Kidney (tissue), 14 donors: ENCODE measurements around the gene PLA2G2D. TPM values are rescaled to one million over a fixed set of nuclear protein-coding genes. Genes with fewer than 3 reads are reported as not detected.

Experiments used
- DNase-seq, 5 donors: peaks; one replicate each; pipeline ENCODE4 v3.0.0-alpha.2; 2013 to 2020
- FAIRE-seq: peaks from 2 replicates; lab custom pipeline; 2012; peaks lifted over from hg19 to GRCh38; lab: Jason Lieb, UNC
- H3K27ac ChIP-seq, 2 donors: one replicate each; pipeline ENCODE4 v1.7.0; 2013; ENCODE audit warnings: low read depth in 2 of 2, low read length in 2 of 2, inconsistent platforms in 1 of 2
- H3K27me3 ChIP-seq: one replicate; pipeline ENCODE4 v1.7.1; 2013; ENCODE audit warnings: low read length, inconsistent platforms; ENCODE audit not compliant: control insufficient read depth, insufficient read depth
- H3K36me3 ChIP-seq, 3 donors: one replicate each; pipeline versions ENCODE4 v1.7.0 to v1.7.1; 2013; ENCODE audit warnings: low read length in 3 of 3, control low read depth in 1 of 3, inconsistent platforms in 1 of 3; ENCODE audit not compliant: insufficient read depth in 3 of 3, control insufficient read depth in 2 of 3
- H3K4me1 ChIP-seq, 3 donors: one replicate each; pipeline versions ENCODE4 v1.7.0 to v1.7.1; 2013; ENCODE audit warnings: low read length in 3 of 3, inconsistent platforms in 1 of 3, low read depth in 1 of 3; ENCODE audit not compliant: control insufficient read depth in 2 of 3, insufficient read depth in 2 of 3
- H3K4me3 ChIP-seq, 3 donors: one replicate each; pipeline versions ENCODE4 v1.7.0 to v1.8.1; 2013; ENCODE audit warnings: low read length in 3 of 3, control low read depth in 1 of 3, inconsistent platforms in 1 of 3
- H3K9ac ChIP-seq, 3 donors: one replicate each; pipeline versions ENCODE4 v1.7.0 to v1.7.1; 2013; ENCODE audit warnings: low read length in 3 of 3, control low read depth in 1 of 3, inconsistent platforms in 1 of 3
- H3K9me3 ChIP-seq, 3 donors: one replicate each; pipeline versions ENCODE4 v1.7.0 to v1.7.1; 2013; ENCODE audit warnings: low read length in 3 of 3, control low read depth in 1 of 3, inconsistent platforms in 1 of 3; ENCODE audit not compliant: control insufficient read depth in 2 of 3, insufficient read depth in 1 of 3
- intact Hi-C: fragments of 100-400 bp; cut with DNase I; formaldehyde crosslinking; loops from one replicate; pipeline ENCODE4 v1.11.1; 2022
- polyA plus RNA-seq: library from polyadenylated mRNA; stranded (reverse); fragments of 350-450 nt; fragmentation: Illumina TruSeq; extraction: RNeasy Lipid Tissue Mini Kit (QIAGEN cat#74804); gene quantifications from one replicate; pipeline ENCODE4 v1.2.3, GENCODE V29; 2014; ENCODE audit warnings: low read depth, low replicate concordance; ENCODE audit not compliant: insufficient read depth
- total RNA-seq: library from RNA; stranded (reverse); fragmentation: NEBNext Ultra II Directional; extraction: Animal tissue kit (Norgen Biotek cat#: 25700); gene quantifications from one replicate; pipeline ENCODE4 v1.2.1, GENCODE V29; 2021
- TF ChIP-seq, protein P1 (sequence below): IDR thresholded peaks from 3 replicates; pipeline ENCODE4 v1.5.1; 2012; ENCODE audit warnings: mild to moderate bottlenecking, moderate library complexity, borderline replicate concordance; ENCODE audit not compliant: insufficient read depth; ENCODE audit errors: extremely low read depth
- donor health status: control.
- donor health status: control.
- donor health status: control.
- donor health status: control.
- donor health status: control.
- donor health status: DM: yes; HTN: yes; CAD: no.
- donor health status: Normal renal cell carcinoma (clear cell type).

PLA2G2D gene
- total and polyA plus RNA-seq, 2 donors from 2014 or later, result 1.1 TPM; not detected in 1

DNA sequence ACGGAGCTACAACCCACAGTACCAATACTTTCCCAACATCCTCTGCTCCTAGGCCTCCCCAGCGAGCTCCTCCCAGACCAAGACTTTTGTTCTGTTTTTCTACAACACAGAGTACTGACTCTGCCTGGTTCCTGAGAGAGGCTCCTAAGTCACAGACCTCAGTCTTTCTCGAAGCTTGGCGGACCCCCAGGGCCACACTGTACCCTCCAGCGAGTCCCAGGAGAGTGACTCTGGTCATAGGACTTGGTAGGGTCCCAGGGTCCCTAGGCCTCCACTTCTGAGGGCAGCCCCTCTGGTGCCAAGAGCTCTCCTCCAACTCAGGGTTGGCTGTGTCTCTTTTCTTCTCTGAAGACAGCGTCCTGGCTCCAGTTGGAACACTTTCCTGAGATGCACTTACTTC lies 28.7 kb downstream of the PLA2G2D start:
- Histone ChIP-seq H3K9me3 (no peaks in the 10 kb centered on the region), H3K36me3 (no peaks in the 10 kb centered on the region), H3K27ac (no peak overlapping the region), H3K27me3 (no peaks in the 10 kb centered on the region), H3K4me3 (no peak overlapping the region), H3K9ac (no peak overlapping the region), H3K4me1 (no peaks in the 10 kb centered on the region)
- FAIRE-seq (no peak), DNase-seq (no peak)
- TF ChIP-seq, protein P1, sequence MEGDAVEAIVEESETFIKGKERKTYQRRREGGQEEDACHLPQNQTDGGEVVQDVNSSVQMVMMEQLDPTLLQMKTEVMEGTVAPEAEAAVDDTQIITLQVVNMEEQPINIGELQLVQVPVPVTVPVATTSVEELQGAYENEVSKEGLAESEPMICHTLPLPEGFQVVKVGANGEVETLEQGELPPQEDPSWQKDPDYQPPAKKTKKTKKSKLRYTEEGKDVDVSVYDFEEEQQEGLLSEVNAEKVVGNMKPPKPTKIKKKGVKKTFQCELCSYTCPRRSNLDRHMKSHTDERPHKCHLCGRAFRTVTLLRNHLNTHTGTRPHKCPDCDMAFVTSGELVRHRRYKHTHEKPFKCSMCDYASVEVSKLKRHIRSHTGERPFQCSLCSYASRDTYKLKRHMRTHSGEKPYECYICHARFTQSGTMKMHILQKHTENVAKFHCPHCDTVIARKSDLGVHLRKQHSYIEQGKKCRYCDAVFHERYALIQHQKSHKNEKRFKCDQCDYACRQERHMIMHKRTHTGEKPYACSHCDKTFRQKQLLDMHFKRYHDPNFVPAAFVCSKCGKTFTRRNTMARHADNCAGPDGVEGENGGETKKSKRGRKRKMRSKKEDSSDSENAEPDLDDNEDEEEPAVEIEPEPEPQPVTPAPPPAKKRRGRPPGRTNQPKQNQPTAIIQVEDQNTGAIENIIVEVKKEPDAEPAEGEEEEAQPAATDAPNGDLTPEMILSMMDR, result no peak
- intact Hi-C loops, result no loop called here

- DNase-seq (no peak), FAIRE-seq (no peak)
- Histone ChIP-seq H3K36me3 (no peaks in the 10 kb centered on the region), H3K4me1 (no peaks in the 10 kb centered on the region), H3K4me3 (no peak overlapping the region), H3K27me3 (no peaks in the 10 kb centered on the region), H3K9me3 (no peaks in the 10 kb centered on the region), H3K9ac (no peak overlapping the region), H3K27ac (no peak overlapping the region)
- TF ChIP-seq, protein P1, result no peak
- intact Hi-C loops, result no loop called here
Measured at GRCh38 chr1:20090119-20090518, 29.2 kb downstream of the PLA2G2D start.

GRCh38 chr1:20089328-20090077 lies 29.8 kb downstream of the PLA2G2D start:
- H3K4me1 ChIP-seq, result no peaks in the 10 kb centered on the region
- TF ChIP-seq, protein P1, result no peak
- intact Hi-C loops, result no loop called here
- no peaks in the 10 kb centered on the region for H3K9me3 ChIP-seq
- H3K27me3 ChIP-seq, result no peaks in the 10 kb centered on the region
- no peak overlapping the region for H3K27ac ChIP-seq
- no peak for FAIRE-seq
- H3K36me3 ChIP-seq, result no peaks in the 10 kb centered on the region
- H3K4me3 ChIP-seq, result no peak overlapping the region
- H3K9ac ChIP-seq, result no peak overlapping the region
- no peak for DNase-seq

GRCh38 chr1:20087668-20088067 lies 31.7 kb downstream of the PLA2G2D start:
- intact Hi-C loops, result no loop called here
- H3K9me3 ChIP-seq, result no peaks in the 10 kb centered on the region
- H3K36me3 ChIP-seq, result no peaks in the 10 kb centered on the region
- H3K4me3 ChIP-seq, result no peak overlapping the region
- no peak for FAIRE-seq
- H3K27ac ChIP-seq, result no peak overlapping the region
- no peaks in the 10 kb centered on the region for H3K27me3 ChIP-seq
- no peak for DNase-seq
- H3K4me1 ChIP-seq, result no peaks in the 10 kb centered on the region
- no peak overlapping the region for H3K9ac ChIP-seq
- TF ChIP-seq, protein P1, result no peak
